Measurements from ENCODE around the gene STUB1. TPM values are rescaled to one million over a fixed set of nuclear protein-coding genes. Genes with fewer than 3 reads are reported as not detected.

Gene STUB1
- total and polyA plus RNA-seq, 10 donors: 68.9 to 160 (median 88.3) TPM

- TF ChIP-seq CTCF (IDR thresholded peaks at IDR 0.05 in 8 of 11, conservative IDR thresholded peaks at IDR 0.05 in 3 of 11) (no peak), POLR2AphosphoS5 (IDR thresholded peaks at IDR 0.05) (no peak), POLR2A (IDR thresholded peaks at IDR 0.05) (no peak)
- 17 to 31% (median 26%) methylated on average over 20 to 52 of the region's 53 CpGs for WGBS, 5 donors
- DNase-seq: peak; percentile 88
- Histone ChIP-seq H3K4me3 (peak overlapping the region; percentile 66 to 98 (median 85)), H3K36me3 (peaks cover 0 to 28% (median 17%) of the 10 kb centered on the region in 6 donors), H3K4me1 (peaks cover 17 to 72% (median 44%) of the 10 kb centered on the region in 6 donors), H3K27me3 (replicated peaks in 1 of 7) (peaks cover 0 to 4% (median 0%) of the 10 kb centered on the region in 7 donors), H3K9me3 (no peaks in the 10 kb centered on the region), H3K27ac (peak overlapping the region; percentile 93 to 98 (median 95))
- intact Hi-C loops (cut with DNase I; ENCODE audit: low total_unique reads): no loop called here
Measured at GRCh38 chr16:637081-638018, 42.9 kb upstream of the STUB1 start.

- no peak overlapping the region for H3K4me3 ChIP-seq
- intact Hi-C loops (cut with DNase I; ENCODE audit: low total_unique reads): no loop called here
- H3K4me1 ChIP-seq: peaks cover 25 to 76% (median 51%) of the 10 kb centered on the region in 6 donors
- TF ChIP-seq CTCF (IDR thresholded peaks at IDR 0.05 in 8 of 11, conservative IDR thresholded peaks at IDR 0.05 in 3 of 11) (no peak), POLR2A (IDR thresholded peaks at IDR 0.05) (no peak), POLR2AphosphoS5 (IDR thresholded peaks at IDR 0.05) (no peak)
- DNase-seq: peak; percentile 84
- H3K9me3 ChIP-seq: no peaks in the 10 kb centered on the region
- peaks cover 0 to 4% (median 0%) of the 10 kb centered on the region in 7 donors for H3K27me3 ChIP-seq (replicated peaks in 1 of 7)
- 82 to 91% (median 88%) methylated on average over 10 to 15 of the region's 15 CpGs for WGBS, 5 donors
- peak overlapping the region in 2 of 8 donors; percentile 93 to 96 for H3K27ac ChIP-seq
- H3K36me3 ChIP-seq: peaks cover 0 to 21% (median 12%) of the 10 kb centered on the region in 6 donors
Measured at GRCh38 chr16:638034-638543, 42.1 kb upstream of the STUB1 start.

GRCh38 chr16:638836-639235 is 41.4 kb upstream of the STUB1 start:
- no peak for DNase-seq
- H3K27me3 ChIP-seq (replicated peaks in 1 of 7): peaks cover 0 to 4% (median 0%) of the 10 kb centered on the region in 7 donors
- H3K27ac ChIP-seq: peak overlapping the region in 2 of 8 donors; percentile 12 to 28
- no peak for TF ChIP-seq POLR2AphosphoS5 (IDR thresholded peaks at IDR 0.05)
- no peak for TF ChIP-seq CTCF (IDR thresholded peaks at IDR 0.05 in 8 of 11, conservative IDR thresholded peaks at IDR 0.05 in 3 of 11)
- no peak for TF ChIP-seq POLR2A (IDR thresholded peaks at IDR 0.05)
- no peak overlapping the region for H3K4me3 ChIP-seq
- H3K9me3 ChIP-seq: no peaks in the 10 kb centered on the region
- WGBS, 5 donors: 77 to 89% (median 81%) methylated on average over 8 to 9 of the region's 9 CpGs
- peaks cover 26 to 84% (median 56%) of the 10 kb centered on the region in 6 donors for H3K4me1 ChIP-seq
- intact Hi-C loops (cut with DNase I; ENCODE audit: low total_unique reads): no loop called here
- peaks cover 0 to 14% (median 5%) of the 10 kb centered on the region in 6 donors for H3K36me3 ChIP-seq

GRCh38 chr16:640614-641013 is 39.6 kb upstream of the STUB1 start:
- intact Hi-C loops (cut with DNase I; ENCODE audit: low total_unique reads): loop anchor here (5.0 kb wide), 1 partner anchor 53 kb away; no protein-coding TSS in a partner anchor
- DNase-seq: no peak
- H3K4me1 ChIP-seq: peaks cover 18 to 76% (median 46%) of the 10 kb centered on the region in 6 donors
- no peaks in the 10 kb centered on the region for H3K36me3 ChIP-seq
- WGBS, 5 donors: 77 to 100% (median 91%) methylated on average over 2 to 5 of the region's 5 CpGs
- TF ChIP-seq POLR2AphosphoS5 (IDR thresholded peaks at IDR 0.05) (no peak), CTCF (IDR thresholded peaks at IDR 0.05 in 8 of 11, conservative IDR thresholded peaks at IDR 0.05 in 3 of 11) (no peak), POLR2A (IDR thresholded peaks at IDR 0.05) (no peak)
- peak overlapping the region in 2 of 8 donors; percentile 30 to 92 for H3K27ac ChIP-seq
- no peaks in the 10 kb centered on the region for H3K9me3 ChIP-seq
- H3K4me3 ChIP-seq: no peak overlapping the region
- peaks cover 0 to 4% (median 0%) of the 10 kb centered on the region in 7 donors for H3K27me3 ChIP-seq (replicated peaks in 1 of 7)

All from spleen (tissue), 11 donors.